Keratinocyte (primary cell): Measurements from ENCODE around the gene GIPC1. TPM values are rescaled to one million over a fixed set of nuclear protein-coding genes. Genes with fewer than 3 reads are reported as not detected.

Experiments used
- DNase-seq: peaks from one replicate; pipeline ENCODE4 v3.0.0-alpha.2; 2011; ENCODE audit warnings: low read depth, missing footprints, low spot score
- FAIRE-seq: peaks from 2 replicates; lab custom pipeline; 2011; peaks lifted over from hg19 to GRCh38; lab: Jason Lieb, UNC
- H2AFZ ChIP-seq: 2 replicates; pipeline ENCODE4 v1.6.0; 2012; ENCODE audit warnings: low read length, control low read depth, inconsistent platforms; ENCODE audit not compliant: control insufficient read depth
- H3K27ac ChIP-seq: 2 replicates; pipeline ENCODE4 v1.5.1; 2011; ENCODE audit warnings: low read length; ENCODE audit not compliant: control insufficient read depth, insufficient read depth
- H3K27me3 ChIP-seq: 3 replicates; pipeline ENCODE4 v1.6.0; 2011; ENCODE audit warnings: low read length; ENCODE audit not compliant: control insufficient read depth, insufficient read depth; ENCODE audit errors: extremely low read depth
- H3K36me3 ChIP-seq, 2 experiments: 2 replicates in 1 of 2; 3 replicates in 1 of 2; pipeline ENCODE4 v1.5.1; 2011; ENCODE audit warnings: low read length in 2 of 2, mild to moderate bottlenecking in 1 of 2; ENCODE audit not compliant: control insufficient read depth in 2 of 2, insufficient read depth in 2 of 2; ENCODE audit errors: extremely low read depth in 1 of 2
- H3K4me1 ChIP-seq: 3 replicates; pipeline ENCODE4 v1.5.1; 2011; ENCODE audit warnings: low read length; ENCODE audit not compliant: control insufficient read depth, insufficient read depth; ENCODE audit errors: extremely low read depth
- H3K4me2 ChIP-seq: 3 replicates; pipeline ENCODE4 v1.6.0; 2011; ENCODE audit warnings: low read depth, low read length; ENCODE audit not compliant: control insufficient read depth, insufficient read depth; ENCODE audit errors: extremely low read depth
- H3K4me3 ChIP-seq, 3 experiments: fragments of 200-600 bp in 1 of 3; sonication (generic) in 1 of 3; 2 replicates in 2 of 3; 3 replicates in 1 of 3; pipeline ENCODE4 v1.5.1; 2011 to 2016; ENCODE audit warnings: low read length in 3 of 3, mild to moderate bottlenecking in 3 of 3, control low read depth in 2 of 3, inconsistent platforms in 1 of 3, low read depth in 1 of 3, mixed read lengths in 1 of 3, mixed run types in 1 of 3, moderate library complexity in 1 of 3; ENCODE audit not compliant: control insufficient read depth in 2 of 3, insufficient read depth in 2 of 3; ENCODE audit errors: extremely low read depth in 1 of 3
- H3K79me2 ChIP-seq: 2 replicates; pipeline ENCODE4 v1.6.0; 2012; ENCODE audit warnings: low read length; ENCODE audit not compliant: control insufficient read depth, insufficient read depth
- H3K9ac ChIP-seq: 3 replicates; pipeline ENCODE4 v1.6.0; 2011; ENCODE audit warnings: low read length; ENCODE audit not compliant: control insufficient read depth, insufficient read depth; ENCODE audit errors: extremely low read depth
- H3K9me1 ChIP-seq: 3 replicates; pipeline ENCODE4 v1.6.0; 2011; ENCODE audit warnings: low read length; ENCODE audit not compliant: control insufficient read depth, insufficient read depth; ENCODE audit errors: extremely low read depth
- H3K9me3 ChIP-seq: 2 replicates; pipeline ENCODE4 v1.5.1; 2012; ENCODE audit warnings: low read depth, low read length; ENCODE audit not compliant: control insufficient read depth
- H4K20me1 ChIP-seq: 3 replicates; pipeline ENCODE4 v1.6.0; 2011; ENCODE audit warnings: low read length; ENCODE audit not compliant: control insufficient read depth, insufficient read depth; ENCODE audit errors: extremely low read depth
- CTCF ChIP-seq, 3 experiments: IDR thresholded peaks in 1 of 3; conservative IDR thresholded peaks in 1 of 3; optimal IDR thresholded peaks in 1 of 3; 2 replicates in 2 of 3; 3 replicates in 1 of 3; pipeline versions ENCODE3 to v1.5.1; 2011; ENCODE audit warnings: low read length in 3 of 3, mild to moderate bottlenecking in 3 of 3, moderate library complexity in 2 of 3, control low read depth in 1 of 3, inconsistent platforms in 1 of 3; ENCODE audit not compliant: insufficient read depth in 2 of 3; ENCODE audit errors: extremely low read depth in 1 of 3
- EZH2 ChIP-seq: IDR thresholded peaks from one replicate; pipeline ENCODE4 v1.6.1; 2012; ENCODE audit warnings: inconsistent platforms, mild to moderate bottlenecking, low read length, moderate library complexity
- dilution Hi-C: fragments of 300-500 bp; cut with MboI; formaldehyde crosslinking; loops from one replicate; pipeline ENCODE4 v1.7.0; 2020; ENCODE audit warnings: low sequenced_read_pairs; ENCODE audit not compliant: extremely low pct_ligation_motif_present
- polyA plus RNA-seq, 5 experiments: library from polyadenylated mRNA; depleted of rRNA in 3 of 5; stranded (reverse) in 3 of 5; stranded (forward) in 1 of 5; unstranded in 1 of 5; fragments of >200 nt; gene quantifications; 1 replicate in 1 of 5; 2 replicates in 3 of 5; 3 replicates in 1 of 5; pipeline versions ENCODE4 v1.2.1 to v1.2.3, GENCODE V29; 2011 to 2012; ENCODE audit warnings: missing spikeins in 2 of 5, low read depth in 1 of 5, low replicate concordance in 1 of 5

The GIPC1 gene
- polyA plus RNA-seq, 1 donor (not counting 4 experiments of a cell fraction or from before 2014, with no cell fraction given): 166 TPM

GRCh38 chr19:14533450-14533849 is 37.5 kb upstream of the GIPC1 start:
- FAIRE-seq (no peak), DNase-seq (no peak)
- no peak overlapping the region for H3K9ac ChIP-seq
- peaks cover 25% of the 10 kb centered on the region for H3K4me1 ChIP-seq
- H2AFZ ChIP-seq: no peak overlapping the region
- peaks cover 3 to 6% of the 10 kb centered on the region in 2 experiments for H3K36me3 ChIP-seq
- no peaks in the 10 kb centered on the region for H3K9me3 ChIP-seq
- H3K4me2 ChIP-seq: no peak overlapping the region
- no peaks in the 10 kb centered on the region for H4K20me1 ChIP-seq
- H3K27ac ChIP-seq: no peak overlapping the region
- H3K27me3 ChIP-seq: no peaks in the 10 kb centered on the region
- H3K79me2 ChIP-seq: peaks cover 60% of the 10 kb centered on the region
- dilution Hi-C loops: no loop called here
- H3K4me3 ChIP-seq: no peak overlapping the region
- no peaks in the 10 kb centered on the region for H3K9me1 ChIP-seq
- TF ChIP-seq EZH2 (no peak), CTCF (optimal IDR thresholded peaks at IDR 0.05 in 1 of 3, IDR thresholded peaks at IDR 0.05 in 1 of 3, conservative IDR thresholded peaks at IDR 0.05 in 1 of 3; ENCODE audit: extremely low read depth in 1 of 3, insufficient read depth in 2 of 3, low read length in 3 of 3) (no peak)

- peak overlapping the region; percentile 98 for H3K4me2 ChIP-seq
- FAIRE-seq: no peak
- H2AFZ ChIP-seq: no peak overlapping the region
- peaks cover 3 to 6% of the 10 kb centered on the region in 2 experiments for H3K36me3 ChIP-seq
- TF ChIP-seq CTCF (optimal IDR thresholded peaks at IDR 0.05 in 1 of 3, IDR thresholded peaks at IDR 0.05 in 1 of 3, conservative IDR thresholded peaks at IDR 0.05 in 1 of 3; ENCODE audit: extremely low read depth in 1 of 3, insufficient read depth in 2 of 3, low read length in 3 of 3): no peak
- TF ChIP-seq EZH2: no peak
- peaks cover 2% of the 10 kb centered on the region for H3K9me1 ChIP-seq
- peak overlapping the region; percentile 84 for H3K27ac ChIP-seq
- H3K27me3 ChIP-seq: no peaks in the 10 kb centered on the region
- peak overlapping the region; percentile 92 for H3K9ac ChIP-seq
- H3K79me2 ChIP-seq: peaks cover 50% of the 10 kb centered on the region
- peak overlapping the region; percentile 74 to 99 (median 98) for H3K4me3 ChIP-seq
- H4K20me1 ChIP-seq: no peaks in the 10 kb centered on the region
- no peak for DNase-seq
- peaks cover 33% of the 10 kb centered on the region for H3K4me1 ChIP-seq
- H3K9me3 ChIP-seq: no peaks in the 10 kb centered on the region
- dilution Hi-C loops: no loop called here
These were observed 34.6 kb upstream of the GIPC1 start for GRCh38 chr19:14530506-14530905.
